ENCODE data around the gene CDKN2A. TPM values are rescaled to one million over a fixed set of nuclear protein-coding genes. Genes with fewer than 3 reads are reported as not detected.

CDKN2A gene
- polyA plus RNA-seq, 1 donor from 2014 or later, result not detected

DNA sequence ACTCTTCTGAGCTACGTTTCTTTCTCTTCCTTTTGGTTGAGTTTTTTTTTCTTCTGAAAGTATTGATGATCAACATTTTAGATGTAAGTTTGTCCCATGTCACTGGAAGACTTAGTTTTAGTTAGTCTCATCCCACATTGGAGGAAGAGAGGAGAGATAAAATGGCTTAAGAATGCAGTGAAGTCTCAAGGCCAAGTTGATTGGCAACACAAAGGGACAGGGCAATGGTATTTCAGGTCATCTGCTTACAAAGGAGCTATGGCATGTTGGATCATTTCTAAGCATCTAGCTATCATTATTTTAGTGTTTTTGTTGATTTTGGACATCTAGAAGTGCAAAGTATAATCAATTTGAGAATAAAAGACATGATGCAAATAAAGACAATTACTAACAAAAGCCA lies 58.6 kb downstream of the CDKN2A start:
- TF ChIP-seq MXI1 (conservative IDR thresholded peaks at IDR 0.05; ENCODE audit: poor library complexity, severe bottlenecking) (no peak), EZH2 (IDR thresholded peaks at IDR 0.05; ENCODE audit: borderline replicate concordance, insufficient read depth, low read length, poor library complexity, severe bottlenecking) (no peak)
- Histone ChIP-seq H4K20me1 (ENCODE audit: insufficient read depth) (no peaks in the 10 kb centered on the region), H3K36me3 (ENCODE audit: insufficient read depth, low read length) (no peaks in the 10 kb centered on the region), H3K9ac (ENCODE audit: low read length) (no peak overlapping the region), H3K4me3 (ENCODE audit: low read length) (no peak overlapping the region), H3F3A (ENCODE audit: insufficient read depth, low read length, poor library complexity, severe bottlenecking) (no peaks in the 10 kb centered on the region), H3K9me2 (ENCODE audit: insufficient read depth, low read length) (no peaks in the 10 kb centered on the region), H3K27ac (ENCODE audit: low read length) (no peak overlapping the region), H3K27me3 (ENCODE audit: insufficient read depth, low read depth, low read length) (no peaks in the 10 kb centered on the region), H2AFZ (ENCODE audit: low read depth, low read length) (no peak overlapping the region), H3K9me3 (ENCODE audit: low read length) (no peaks in the 10 kb centered on the region), H3K4me2 (ENCODE audit: low read length) (no peak overlapping the region), H3K79me2 (replicated peaks; ENCODE audit: insufficient read depth, low read length) (no peaks in the 10 kb centered on the region)

DNA sequence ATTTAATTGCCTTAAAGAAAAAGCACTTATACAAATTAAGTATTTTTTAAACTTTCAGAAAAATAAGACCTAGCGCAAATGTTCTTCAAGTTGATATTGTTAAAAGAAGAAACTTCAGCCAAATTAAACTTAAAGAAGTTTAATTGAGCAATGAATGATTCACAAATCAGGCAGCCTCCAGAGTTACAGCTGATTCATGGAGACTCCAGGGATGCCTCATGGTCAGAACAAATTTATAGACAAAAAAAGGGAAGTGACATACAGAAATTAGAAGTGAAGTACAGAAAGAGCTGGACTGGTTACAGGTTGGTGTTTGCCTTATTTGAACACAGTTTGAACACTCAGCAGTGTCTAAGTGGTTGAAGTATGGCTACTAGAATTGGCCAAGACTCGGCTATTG lies 60.3 kb downstream of the CDKN2A start:
- no peak overlapping the region for H2AFZ ChIP-seq (ENCODE audit: low read depth, low read length)
- H3K4me3 ChIP-seq (ENCODE audit: low read length), result no peak overlapping the region
- no peaks in the 10 kb centered on the region for H4K20me1 ChIP-seq (ENCODE audit: insufficient read depth)
- H3K27ac ChIP-seq (ENCODE audit: low read length), result no peak overlapping the region
- no peak overlapping the region for H3K4me2 ChIP-seq (ENCODE audit: low read length)
- no peaks in the 10 kb centered on the region for H3K27me3 ChIP-seq (ENCODE audit: insufficient read depth, low read depth, low read length)
- H3K9me2 ChIP-seq (ENCODE audit: insufficient read depth, low read length), result no peaks in the 10 kb centered on the region
- no peaks in the 10 kb centered on the region for H3K36me3 ChIP-seq (ENCODE audit: insufficient read depth, low read length)
- no peaks in the 10 kb centered on the region for H3F3A ChIP-seq (ENCODE audit: insufficient read depth, low read length, poor library complexity, severe bottlenecking)
- H3K9ac ChIP-seq (ENCODE audit: low read length), result no peak overlapping the region
- no peaks in the 10 kb centered on the region for H3K79me2 ChIP-seq (replicated peaks; ENCODE audit: insufficient read depth, low read length)
- no peaks in the 10 kb centered on the region for H3K9me3 ChIP-seq (ENCODE audit: low read length)
- TF ChIP-seq, protein P1, sequence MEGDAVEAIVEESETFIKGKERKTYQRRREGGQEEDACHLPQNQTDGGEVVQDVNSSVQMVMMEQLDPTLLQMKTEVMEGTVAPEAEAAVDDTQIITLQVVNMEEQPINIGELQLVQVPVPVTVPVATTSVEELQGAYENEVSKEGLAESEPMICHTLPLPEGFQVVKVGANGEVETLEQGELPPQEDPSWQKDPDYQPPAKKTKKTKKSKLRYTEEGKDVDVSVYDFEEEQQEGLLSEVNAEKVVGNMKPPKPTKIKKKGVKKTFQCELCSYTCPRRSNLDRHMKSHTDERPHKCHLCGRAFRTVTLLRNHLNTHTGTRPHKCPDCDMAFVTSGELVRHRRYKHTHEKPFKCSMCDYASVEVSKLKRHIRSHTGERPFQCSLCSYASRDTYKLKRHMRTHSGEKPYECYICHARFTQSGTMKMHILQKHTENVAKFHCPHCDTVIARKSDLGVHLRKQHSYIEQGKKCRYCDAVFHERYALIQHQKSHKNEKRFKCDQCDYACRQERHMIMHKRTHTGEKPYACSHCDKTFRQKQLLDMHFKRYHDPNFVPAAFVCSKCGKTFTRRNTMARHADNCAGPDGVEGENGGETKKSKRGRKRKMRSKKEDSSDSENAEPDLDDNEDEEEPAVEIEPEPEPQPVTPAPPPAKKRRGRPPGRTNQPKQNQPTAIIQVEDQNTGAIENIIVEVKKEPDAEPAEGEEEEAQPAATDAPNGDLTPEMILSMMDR (IDR thresholded peaks at IDR 0.05; ENCODE audit: poor library complexity, severe bottlenecking), result no peak
- no peak for TF ChIP-seq POLR2AphosphoS5 (IDR thresholded peaks at IDR 0.05)

- Histone ChIP-seq H3K79me2 (replicated peaks; ENCODE audit: insufficient read depth, low read length) (no peaks in the 10 kb centered on the region), H4K20me1 (ENCODE audit: insufficient read depth) (no peaks in the 10 kb centered on the region), H3K9ac (ENCODE audit: low read length) (no peak overlapping the region), H3K4me2 (ENCODE audit: low read length) (no peak overlapping the region), H3K27me3 (ENCODE audit: insufficient read depth, low read depth, low read length) (no peaks in the 10 kb centered on the region), H3K36me3 (ENCODE audit: insufficient read depth, low read length) (no peaks in the 10 kb centered on the region), H3K27ac (ENCODE audit: low read length) (no peak overlapping the region), H3F3A (ENCODE audit: insufficient read depth, low read length, poor library complexity, severe bottlenecking) (no peaks in the 10 kb centered on the region), H3K4me3 (ENCODE audit: low read length) (no peak overlapping the region), H3K9me3 (ENCODE audit: low read length) (no peaks in the 10 kb centered on the region), H3K9me2 (ENCODE audit: insufficient read depth, low read length) (no peaks in the 10 kb centered on the region), H2AFZ (ENCODE audit: low read depth, low read length) (no peak overlapping the region)
- TF ChIP-seq MXI1 (conservative IDR thresholded peaks at IDR 0.05; ENCODE audit: poor library complexity, severe bottlenecking), result no peak
- TF ChIP-seq REST (IDR thresholded peaks at IDR 0.05; ENCODE audit: borderline replicate concordance), result no peak
- no peak for TF ChIP-seq SMC3 (conservative IDR thresholded peaks at IDR 0.05; ENCODE audit: poor library complexity)
- TF ChIP-seq POLR2AphosphoS5 (IDR thresholded peaks at IDR 0.05), result no peak
- no peak for TF ChIP-seq EP300 (conservative IDR thresholded peaks at IDR 0.05; ENCODE audit: poor library complexity, severe bottlenecking)
- no peak for TF ChIP-seq RAD21 (conservative IDR thresholded peaks at IDR 0.05)
- TF ChIP-seq, protein P1 (IDR thresholded peaks at IDR 0.05; ENCODE audit: poor library complexity, severe bottlenecking), result no peak
- TF ChIP-seq TAF1 (IDR thresholded peaks at IDR 0.05; ENCODE audit: low read depth), result no peak
- TF ChIP-seq EZH2 (IDR thresholded peaks at IDR 0.05; ENCODE audit: borderline replicate concordance, insufficient read depth, low read length, poor library complexity, severe bottlenecking), result no peak
Observed at GRCh38 chr9:21933281-21933680, 60.9 kb downstream of the CDKN2A start.

Measured in neural cell (in vitro differentiated cells).